Occipital lobe (tissue), 2 donors: Measurements from ENCODE around the gene LMF2. TPM values are rescaled to one million over a fixed set of nuclear protein-coding genes. Genes with fewer than 3 reads are reported as not detected.
"Not testable (repeated sequence)": the region's sequence is repeated elsewhere in the genome, so short reads cannot be mapped to it uniquely, and the experiment has no call there.

Experiments used
- DNase-seq: peaks from one replicate; lab custom pipeline; 2025; lab: John Stamatoyannopoulos, UW
- total RNA-seq: library from RNA; depleted of rRNA; stranded (reverse); fragments of >200 nt; gene quantifications from one replicate; pipeline ENCODE4 v1.2.3, GENCODE V29; 2014

Gene LMF2
- 9.8 TPM for total RNA-seq

GRCh38 chr22:50507421-50507990, at the start of gene LMF2:
LMF2 (minus strand) TSS chr22:50507702; CDS start chr22:50507675, 27 bp downstream.
- peak; percentile 97 for DNase-seq

- no peak for DNase-seq
Observed at GRCh38 chr22:50556703-50557102, 49.2 kb upstream of the LMF2 start.

GRCh38 chr22:50553310-50553709, 45.8 kb upstream of the LMF2 start:
- no peak for DNase-seq

GRCh38 chr22:50551160-50551752, 43.8 kb upstream of the LMF2 start:
- no peak for DNase-seq

- DNase-seq = no peak
Observed at GRCh38 chr22:50550395-50550794, 42.9 kb upstream of the LMF2 start.

GRCh38 chr22:50548921-50549790, 41.7 kb upstream of the LMF2 start:
- DNase-seq = no peak

GRCh38 chr22:50548040-50548920, 40.8 kb upstream of the LMF2 start:
- DNase-seq = no peak

- no peak for DNase-seq
Observed at GRCh38 chr22:50547263-50547985, 39.9 kb upstream of the LMF2 start.

GRCh38 chr22:50546326-50547262, 39.1 kb upstream of the LMF2 start:
- no peak for DNase-seq

- no peak for DNase-seq
Observed at GRCh38 chr22:50545522-50546325, 38.2 kb upstream of the LMF2 start, which contains the start of gene KLHDC7B. KLHDC7B (plus strand) TSS chr22:50545899; CDS start chr22:50546244, 345 bp downstream.

GRCh38 chr22:50544746-50545253, 37.3 kb upstream of the LMF2 start:
- no peak for DNase-seq

GRCh38 chr22:50544078-50544745, 36.7 kb upstream of the LMF2 start:
- no peak for DNase-seq

GRCh38 chr22:50542416-50542927, 35.0 kb upstream of the LMF2 start:
- no peak for DNase-seq

- DNase-seq = not testable (repeated sequence)
Observed at GRCh38 chr22:50541667-50542026, 34.1 kb upstream of the LMF2 start.

- no peak for DNase-seq
Observed at GRCh38 chr22:50540381-50540780, 32.9 kb upstream of the LMF2 start.

GRCh38 chr22:50537765-50538164, 30.3 kb upstream of the LMF2 start:
- DNase-seq = no peak

GRCh38 chr22:50536226-50536625, 28.7 kb upstream of the LMF2 start:
- DNase-seq = no peak

- no peak for DNase-seq
Observed at GRCh38 chr22:50535113-50535512, 27.6 kb upstream of the LMF2 start.
